ENCODE data around the gene PTPN22. TPM values are rescaled to one million over a fixed set of nuclear protein-coding genes. Genes with fewer than 3 reads are reported as not detected.

Gene PTPN22
- total and polyA plus RNA-seq, 2 experiments from 2014 or later: 0.86 to 1.6 TPM

DNA sequence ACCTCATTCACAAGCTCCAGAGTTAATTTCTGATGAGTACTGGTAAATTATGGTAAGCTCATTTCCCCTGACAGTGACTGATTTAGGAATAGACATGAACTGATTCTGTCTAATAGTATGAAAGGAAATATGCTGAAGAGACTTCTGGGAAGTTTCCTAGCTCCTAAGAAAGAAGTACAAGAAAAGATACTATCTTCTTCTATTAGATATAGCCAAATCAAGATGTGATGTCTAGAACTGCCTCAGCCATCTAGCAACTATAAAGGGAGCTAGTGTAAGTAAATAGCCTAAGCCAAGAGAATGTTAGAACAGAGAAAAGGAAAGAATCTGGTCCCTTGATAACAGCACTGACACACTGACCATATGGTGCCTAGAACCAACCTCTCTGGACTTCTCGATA, 101.5 kb downstream of the PTPN22 start:
- Histone ChIP-seq H3K9ac (no peak overlapping the region), H3K27ac (no peak overlapping the region), H3F3A (ENCODE audit: insufficient read depth) (no peaks in the 10 kb centered on the region), H3K4me1 (ENCODE audit: insufficient read depth) (no peaks in the 10 kb centered on the region), H3K9me3 (ENCODE audit: low read depth) (no peaks in the 10 kb centered on the region), H3K4me3 (no peak overlapping the region), H4K20me1 (ENCODE audit: insufficient read depth) (no peaks in the 10 kb centered on the region), H3K9me2 (ENCODE audit: insufficient read depth) (no peaks in the 10 kb centered on the region), H3K79me2 (ENCODE audit: insufficient read depth) (peaks cover 74% of the 10 kb centered on the region), H3K36me3 (ENCODE audit: low read depth) (peaks cover 29% of the 10 kb centered on the region), H3K4me2 (ENCODE audit: unreplicated experiment) (no peak overlapping the region), H3K27me3 (replicated peaks; ENCODE audit: insufficient read depth) (no peaks in the 10 kb centered on the region), H2AFZ (no peak overlapping the region)
- TF ChIP-seq EZH2phosphoT487 (IDR thresholded peaks at IDR 0.05; ENCODE audit: insufficient read depth, low read depth): no peak
- TF ChIP-seq EZH2 (IDR thresholded peaks at IDR 0.05; ENCODE audit: insufficient read depth, poor library complexity, severe bottlenecking): no peak
- in situ Hi-C loops (cut with MboI): no loop called here
- no peak for DNase-seq
- WGBS, 2 experiments (ENCODE audit: low coverage in 1 of 2, low lambda C conversion rate in 2 of 2, missing lambda C conversion rate in 2 of 2): 94 to 100% methylated on average over 1 of the region's 1 CpG

DNA sequence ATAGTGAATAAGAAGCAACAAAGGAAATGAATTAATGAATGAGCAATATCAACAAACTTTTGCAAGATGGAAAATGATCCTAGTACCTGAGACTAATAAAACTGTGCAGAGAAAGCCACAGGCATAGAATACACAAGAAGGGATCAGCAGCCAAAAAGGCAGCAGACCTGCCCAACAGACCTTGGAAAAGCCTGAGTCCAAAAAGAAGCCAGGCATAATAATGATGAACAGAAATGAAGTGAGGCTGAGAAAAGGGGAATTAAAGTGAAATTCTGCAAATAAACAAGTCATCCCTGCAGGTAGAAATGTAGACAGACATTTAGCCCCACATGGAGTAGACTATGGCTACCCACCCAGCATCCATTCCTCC, 101.9 kb downstream of the PTPN22 start:
- H3F3A ChIP-seq (ENCODE audit: insufficient read depth): no peaks in the 10 kb centered on the region

DNA sequence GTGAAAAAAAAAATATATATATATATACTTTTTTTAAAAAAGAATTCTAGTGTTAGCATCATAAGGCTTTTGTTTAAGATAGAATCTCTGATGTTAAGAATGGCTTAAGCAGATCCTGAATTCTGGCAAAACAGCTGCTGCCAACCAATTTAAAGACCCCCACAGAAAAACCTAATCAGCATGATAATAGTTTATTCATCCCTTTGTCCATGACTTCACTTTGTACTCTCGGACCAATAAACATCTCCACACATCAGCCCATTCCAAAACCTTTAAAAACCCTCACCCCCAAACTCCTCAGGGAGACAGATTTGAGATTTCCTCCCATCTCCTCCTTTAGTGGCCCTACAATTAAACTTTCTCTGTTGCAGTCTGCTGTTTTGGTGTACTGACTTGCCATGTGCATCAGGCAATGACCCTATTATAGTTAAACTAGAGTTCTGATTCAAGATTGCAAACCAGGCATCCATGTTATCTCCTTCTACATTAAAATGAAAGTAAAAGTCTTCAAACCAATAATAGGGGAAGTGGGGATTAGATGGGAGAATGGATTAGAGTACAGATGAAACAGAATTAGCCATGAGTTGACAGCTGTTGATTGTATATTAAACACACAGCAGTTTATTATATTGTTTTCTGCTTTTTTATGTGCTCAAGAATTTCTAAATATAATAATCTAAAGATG, 102.5 kb downstream of the PTPN22 start:
- Histone ChIP-seq H3F3A (ENCODE audit: insufficient read depth) (no peaks in the 10 kb centered on the region), H2AFZ (no peak overlapping the region), H3K4me1 (ENCODE audit: insufficient read depth) (no peaks in the 10 kb centered on the region), H3K9ac (no peak overlapping the region), H3K4me3 (no peak overlapping the region), H3K36me3 (ENCODE audit: low read depth) (peaks cover 29% of the 10 kb centered on the region), H3K27me3 (replicated peaks; ENCODE audit: insufficient read depth) (no peaks in the 10 kb centered on the region), H3K9me2 (ENCODE audit: insufficient read depth) (no peaks in the 10 kb centered on the region), H3K79me2 (ENCODE audit: insufficient read depth) (peaks cover 76% of the 10 kb centered on the region), H4K20me1 (ENCODE audit: insufficient read depth) (no peaks in the 10 kb centered on the region), H3K4me2 (ENCODE audit: unreplicated experiment) (no peak overlapping the region), H3K9me3 (ENCODE audit: low read depth) (no peaks in the 10 kb centered on the region), H3K27ac (no peak overlapping the region)
- WGBS, 2 experiments (ENCODE audit: low coverage in 1 of 2, low lambda C conversion rate in 2 of 2, missing lambda C conversion rate in 2 of 2): 100% methylated on average over 1 of the region's 1 CpG
- no peak for DNase-seq
- in situ Hi-C loops (cut with MboI): no loop called here
- TF ChIP-seq EZH2 (IDR thresholded peaks at IDR 0.05; ENCODE audit: insufficient read depth, poor library complexity, severe bottlenecking): no peak

More for the DNA sequence above, 101.9 kb downstream of the PTPN22 start:
- H2AFZ ChIP-seq: no peak overlapping the region
- H3K9me3 ChIP-seq (ENCODE audit: low read depth): no peaks in the 10 kb centered on the region
- no peaks in the 10 kb centered on the region for H3K9me2 ChIP-seq (ENCODE audit: insufficient read depth)
- in situ Hi-C loops (cut with MboI): no loop called here
- no peaks in the 10 kb centered on the region for H3K27me3 ChIP-seq (replicated peaks; ENCODE audit: insufficient read depth)
- H3K36me3 ChIP-seq (ENCODE audit: low read depth): peaks cover 29% of the 10 kb centered on the region
- DNase-seq: no peak
- no peaks in the 10 kb centered on the region for H3K4me1 ChIP-seq (ENCODE audit: insufficient read depth)
- H4K20me1 ChIP-seq (ENCODE audit: insufficient read depth): no peaks in the 10 kb centered on the region
- no peak overlapping the region for H3K9ac ChIP-seq
- no peak overlapping the region for H3K4me3 ChIP-seq
- TF ChIP-seq EZH2phosphoT487 (IDR thresholded peaks at IDR 0.05; ENCODE audit: insufficient read depth, low read depth) (no peak), EZH2 (IDR thresholded peaks at IDR 0.05; ENCODE audit: insufficient read depth, poor library complexity, severe bottlenecking) (no peak)
- H3K79me2 ChIP-seq (ENCODE audit: insufficient read depth): peaks cover 75% of the 10 kb centered on the region
- H3K4me2 ChIP-seq (ENCODE audit: unreplicated experiment): no peak overlapping the region
- H3K27ac ChIP-seq: no peak overlapping the region

DNA sequence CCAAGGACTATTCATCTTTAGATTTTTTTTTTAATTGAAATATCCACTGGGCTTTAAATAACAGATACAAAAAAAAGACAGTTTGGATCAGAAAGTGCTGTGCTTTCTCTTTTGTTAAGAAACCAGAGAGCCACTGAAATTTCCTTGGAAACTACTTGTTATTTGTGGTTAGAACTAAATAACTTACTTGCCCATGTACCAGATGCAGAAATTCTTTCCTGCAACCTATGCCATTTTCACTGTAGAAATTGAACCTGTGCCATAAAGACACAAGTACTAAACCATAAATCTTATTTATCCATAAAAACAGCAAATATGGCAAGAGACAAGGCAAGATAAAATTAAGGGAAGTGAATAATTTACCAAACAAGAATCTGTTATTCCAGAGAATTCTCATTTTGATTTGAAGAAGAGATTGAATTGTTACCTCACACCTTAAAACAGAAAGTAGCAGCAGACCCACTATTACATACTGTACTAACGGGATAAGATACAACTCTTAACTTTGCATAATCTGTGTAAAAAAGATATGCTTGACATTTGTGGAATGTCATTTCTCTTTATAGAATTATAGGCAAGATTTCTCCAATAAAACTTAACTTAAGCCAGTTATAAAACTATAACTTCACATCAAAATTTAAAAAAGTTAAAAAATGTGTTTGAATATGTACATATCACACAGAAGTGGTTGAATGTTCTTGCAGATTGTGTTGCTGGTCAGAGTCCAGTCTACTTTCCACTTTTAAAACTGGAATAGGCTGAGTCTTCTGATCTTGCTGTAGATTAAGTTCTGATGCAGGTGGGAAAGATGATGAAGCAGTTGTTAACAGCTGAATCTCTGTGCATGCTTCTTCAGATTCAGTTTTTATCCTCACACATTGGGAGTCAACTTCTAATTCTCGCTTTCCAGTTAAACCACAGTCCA, 105.9 kb downstream of the PTPN22 start:
- Histone ChIP-seq H3F3A (ENCODE audit: insufficient read depth) (peaks cover 16% of the 10 kb centered on the region; the same call in 1 of the 2 replicates), H3K4me2 (ENCODE audit: unreplicated experiment) (no peak overlapping the region), H3K27me3 (replicated peaks; ENCODE audit: insufficient read depth) (no peaks in the 10 kb centered on the region), H3K4me3 (no peak overlapping the region), H4K20me1 (ENCODE audit: insufficient read depth) (no peaks in the 10 kb centered on the region), H3K27ac (no peak overlapping the region), H3K79me2 (ENCODE audit: insufficient read depth) (peaks cover 42% of the 10 kb centered on the region), H3K9ac (no peak overlapping the region), H3K9me2 (ENCODE audit: insufficient read depth) (no peaks in the 10 kb centered on the region), H3K36me3 (ENCODE audit: low read depth) (peaks cover 36% of the 10 kb centered on the region), H3K9me3 (ENCODE audit: low read depth) (no peaks in the 10 kb centered on the region), H2AFZ (no peak overlapping the region), H3K4me1 (ENCODE audit: insufficient read depth) (no peaks in the 10 kb centered on the region)
- 70 to 75% methylated on average over 2 of the region's 2 CpGs for WGBS, 2 experiments (ENCODE audit: low coverage in 1 of 2, low lambda C conversion rate in 2 of 2, missing lambda C conversion rate in 2 of 2)
- DNase-seq: peak; percentile 16
- TF ChIP-seq EZH2 (IDR thresholded peaks at IDR 0.05; ENCODE audit: insufficient read depth, poor library complexity, severe bottlenecking): no peak
- no peak for TF ChIP-seq EZH2phosphoT487 (IDR thresholded peaks at IDR 0.05; ENCODE audit: insufficient read depth, low read depth)
- in situ Hi-C loops (cut with MboI): no loop called here

Other genes with a start within 250 kb of the PTPN22 start
- gene PHTF1, start 112.2 kb downstream of the PTPN22 start, total RNA-seq (2014; rRNA removed; shearing (Covaris generic)): 17.3 and 18.2 TPM in 2 replicates
- 15.9 TPM in 2 replicates for gene PHTF1, start 112.2 kb downstream of the PTPN22 start, polyA plus RNA-seq (2016; fragmentation: Nextera tagmentation; extraction: Ambion mirVana)
- gene RSBN1, start 59.2 kb downstream of the PTPN22 start, total RNA-seq (2014; rRNA removed; shearing (Covaris generic)): 7.5 and 10.0 TPM in 2 replicates
- gene RSBN1, start 59.2 kb downstream of the PTPN22 start, polyA plus RNA-seq (2016; fragmentation: Nextera tagmentation; extraction: Ambion mirVana): 8.3 and 8.7 TPM in 2 replicates
- 0.13 and 0.32 TPM in 2 replicates for gene BCL2L15, start 15.9 kb upstream of the PTPN22 start, total RNA-seq (2014; rRNA removed; shearing (Covaris generic))
- gene BCL2L15, start 15.9 kb upstream of the PTPN22 start, polyA plus RNA-seq (2016; fragmentation: Nextera tagmentation; extraction: Ambion mirVana): not detected in 2 replicates
- 12.9 and 16.1 TPM in 2 replicates for gene AP4B1, start 33.1 kb upstream of the PTPN22 start, total RNA-seq (2014; rRNA removed; shearing (Covaris generic))
- gene AP4B1, start 33.1 kb upstream of the PTPN22 start, polyA plus RNA-seq (2016; fragmentation: Nextera tagmentation; extraction: Ambion mirVana): 9.9 and 11.8 TPM in 2 replicates
- 4.3 and 6.9 TPM in 2 replicates for gene DCLRE1B, start 33.6 kb upstream of the PTPN22 start, total RNA-seq (2014; rRNA removed; shearing (Covaris generic))
- gene DCLRE1B, start 33.6 kb upstream of the PTPN22 start, polyA plus RNA-seq (2016; fragmentation: Nextera tagmentation; extraction: Ambion mirVana): 6.5 and 7.2 TPM in 2 replicates
- 23.6 and 26.2 TPM in 2 replicates for gene HIPK1, start 57.6 kb upstream of the PTPN22 start, total RNA-seq (2014; rRNA removed; shearing (Covaris generic))
- 6.1 and 7.6 TPM in 2 replicates for gene HIPK1, start 57.6 kb upstream of the PTPN22 start, polyA plus RNA-seq (2016; fragmentation: Nextera tagmentation; extraction: Ambion mirVana)
- gene OLFML3, start 107.8 kb upstream of the PTPN22 start, total RNA-seq (2014; rRNA removed; shearing (Covaris generic)): 156 and 168 TPM in 2 replicates
- 141 and 149 TPM in 2 replicates for gene OLFML3, start 107.8 kb upstream of the PTPN22 start, polyA plus RNA-seq (2016; fragmentation: Nextera tagmentation; extraction: Ambion mirVana)

Measured in GM23248 (cell line).